Hepatocyte (in vitro differentiated cells): ENCODE results near the gene TEX50. TPM values are rescaled to one million over a fixed set of nuclear protein-coding genes. Genes with fewer than 3 reads are reported as not detected.
"Not testable (repeated sequence)": the region's sequence is repeated elsewhere in the genome, so short reads cannot be mapped to it uniquely, and the experiment has no call there.

Source experiments
- DNase-seq: peaks from one replicate; pipeline ENCODE4 v3.0.0-alpha.2; 2016; ENCODE audit warnings: low spot score
- H2AFZ ChIP-seq: fragments of 200-600 bp; sonication (generic); 2 replicates; pipeline ENCODE4 v1.6.0; 2016; ENCODE audit warnings: antibody characterized with exemption, mild to moderate bottlenecking
- H3K27ac ChIP-seq: fragments of 200-600 bp; sonication (generic); 2 replicates; pipeline ENCODE4 v1.5.1; 2016; ENCODE audit warnings: mild to moderate bottlenecking
- H3K27me3 ChIP-seq: fragments of 200-600 bp; sonication (generic); 2 replicates; pipeline ENCODE4 v1.6.1; 2016
- H3K36me3 ChIP-seq: fragments of 200-600 bp; sonication (generic); replicated peaks from 2 replicates; pipeline ENCODE4 v1.5.1; 2016; ENCODE audit warnings: low read depth; ENCODE audit not compliant: insufficient read depth
- H3K4me1 ChIP-seq: fragments of 200-600 bp; sonication (generic); 2 replicates; pipeline ENCODE4 v1.5.1; 2016; ENCODE audit warnings: mild to moderate bottlenecking, moderate library complexity; ENCODE audit not compliant: insufficient read depth
- H3K4me2 ChIP-seq: fragments of 200-600 bp; sonication (generic); 2 replicates; pipeline ENCODE4 v1.6.0; 2016
- H3K4me3 ChIP-seq: fragments of 200-600 bp; sonication (generic); 2 replicates; pipeline ENCODE4 v1.5.1; 2016; ENCODE audit warnings: mild to moderate bottlenecking
- H3K79me2 ChIP-seq: fragments of 200-600 bp; sonication (generic); 2 replicates; pipeline ENCODE4 v1.6.0; 2017; ENCODE audit warnings: mild to moderate bottlenecking
- H3K9me2 ChIP-seq: fragments of 200-600 bp; sonication (generic); replicated peaks from 2 replicates; pipeline ENCODE4 v1.6.0; 2017; ENCODE audit warnings: mild to moderate bottlenecking; ENCODE audit not compliant: insufficient read depth
- H3K9me3 ChIP-seq: fragments of 200-600 bp; sonication (generic); 2 replicates; pipeline ENCODE4 v1.5.1; 2016; ENCODE audit warnings: low read depth, mild to moderate bottlenecking
- H4K20me1 ChIP-seq: fragments of 200-600 bp; sonication (generic); 2 replicates; pipeline ENCODE4 v1.6.0; 2016; ENCODE audit warnings: mild to moderate bottlenecking; ENCODE audit not compliant: insufficient read depth, poor library complexity, severe bottlenecking
- CTCF ChIP-seq: fragments of 200-600 bp; sonication (generic); IDR thresholded peaks from 2 replicates; pipeline ENCODE4 v1.5.1; 2016; ENCODE audit warnings: antibody characterized with exemption, mild to moderate bottlenecking; ENCODE audit not compliant: poor library complexity
- EZH2 ChIP-seq: fragments of 200-600 bp; sonication (generic); IDR thresholded peaks from 2 replicates; pipeline ENCODE4 v1.6.1; 2016; ENCODE audit warnings: antibody characterized with exemption, mild to moderate bottlenecking, borderline replicate concordance
- EZH2phosphoT487 ChIP-seq: fragments of 200-600 bp; sonication (generic); IDR thresholded peaks from one replicate; pipeline ENCODE4 v1.6.1; 2018; ENCODE audit warnings: antibody characterized with exemption, mild to moderate bottlenecking, low read depth, moderate library complexity; ENCODE audit not compliant: unreplicated experiment, severe bottlenecking
- WGBS: methylation state at CpG from one replicate; pipeline ENCODE4 v1.1.6; 2016; ENCODE audit warnings: low lambda C conversion rate; ENCODE audit errors: missing lambda C conversion rate; 5-methylcytosine and 5-hydroxymethylcytosine counted together
- polyA plus RNA-seq: library from polyadenylated mRNA; unstranded; fragments of >200 nt; fragmentation: Nextera tagmentation; extraction: Ambion mirVana; gene quantifications from 2 replicates; pipeline ENCODE4 v1.2.1, GENCODE V29; 2016
- total RNA-seq: library from RNA; depleted of rRNA; stranded (reverse); fragments of >200 nt; gene quantifications from 2 replicates; pipeline ENCODE4 v1.2.3, GENCODE V29; 2014

Gene TEX50
- total and polyA plus RNA-seq, 2 experiments from 2014 or later, result not detected

- DNase-seq, result no peak
- H3K4me2 ChIP-seq, result no peak overlapping the region
- H3K4me3 ChIP-seq, result no peak overlapping the region
- no peaks in the 10 kb centered on the region for H3K36me3 ChIP-seq
- H3K4me1 ChIP-seq, result no peaks in the 10 kb centered on the region
- no peak overlapping the region for H3K27ac ChIP-seq
- no peaks in the 10 kb centered on the region for H3K9me2 ChIP-seq
- no peaks in the 10 kb centered on the region for H3K9me3 ChIP-seq
- H4K20me1 ChIP-seq, result no peaks in the 10 kb centered on the region
- WGBS, result 67% methylated on average over 1 of the region's 1 CpG
- no peak overlapping the region for H2AFZ ChIP-seq
- H3K79me2 ChIP-seq, result no peaks in the 10 kb centered on the region
- no peaks in the 10 kb centered on the region for H3K27me3 ChIP-seq
- TF ChIP-seq EZH2 (no peak), EZH2phosphoT487 (no peak), CTCF (no peak)
Observed at GRCh38 chr1:173661763-173662162, 26.6 kb downstream of the TEX50 start.

GRCh38 chr1:173663159-173663558 lies 28.0 kb downstream of the TEX50 start:
- H3K9me2 ChIP-seq, result no peaks in the 10 kb centered on the region
- H3K36me3 ChIP-seq, result no peaks in the 10 kb centered on the region
- WGBS, result 87% methylated on average over 3 of the region's 3 CpGs
- no peaks in the 10 kb centered on the region for H4K20me1 ChIP-seq
- no peak overlapping the region for H3K27ac ChIP-seq
- TF ChIP-seq CTCF, result no peak
- TF ChIP-seq EZH2, result no peak
- no peak for TF ChIP-seq EZH2phosphoT487
- H3K4me3 ChIP-seq, result no peak overlapping the region
- H3K27me3 ChIP-seq, result no peaks in the 10 kb centered on the region
- no peak overlapping the region for H3K4me2 ChIP-seq
- H3K79me2 ChIP-seq, result no peaks in the 10 kb centered on the region
- H3K9me3 ChIP-seq, result no peaks in the 10 kb centered on the region
- H3K4me1 ChIP-seq, result no peaks in the 10 kb centered on the region
- DNase-seq, result no peak
- H2AFZ ChIP-seq, result no peak overlapping the region

GRCh38 chr1:173666646-173667045 lies 31.5 kb downstream of the TEX50 start:
- no peaks in the 10 kb centered on the region for H3K79me2 ChIP-seq
- no peak for DNase-seq
- H3K27me3 ChIP-seq, result no peaks in the 10 kb centered on the region
- no peak for TF ChIP-seq EZH2phosphoT487
- TF ChIP-seq EZH2, result no peak
- no peak for TF ChIP-seq CTCF
- H3K4me3 ChIP-seq, result no peak overlapping the region
- no peaks in the 10 kb centered on the region for H4K20me1 ChIP-seq
- no peaks in the 10 kb centered on the region for H3K9me3 ChIP-seq
- no peaks in the 10 kb centered on the region for H3K4me1 ChIP-seq
- no peak overlapping the region for H2AFZ ChIP-seq
- H3K36me3 ChIP-seq, result no peaks in the 10 kb centered on the region
- no peak overlapping the region for H3K27ac ChIP-seq
- WGBS, result 90% methylated on average over 3 of the region's 3 CpGs
- H3K9me2 ChIP-seq, result no peaks in the 10 kb centered on the region
- H3K4me2 ChIP-seq, result no peak overlapping the region

GRCh38 chr1:173669491-173669941 lies 34.4 kb downstream of the TEX50 start, which contains the start of gene ANKRD45:
Gene ANKRD45 (minus strand): TSS chr1:173669851. CDS start chr1:173659418, 10,433 bp downstream.
- H3K36me3 ChIP-seq, result no peaks in the 10 kb centered on the region
- H4K20me1 ChIP-seq, result no peaks in the 10 kb centered on the region
- 33% methylated on average over 31 of the region's 33 CpGs for WGBS
- peak; percentile 57 for DNase-seq
- H3K27me3 ChIP-seq, result no peaks in the 10 kb centered on the region
- no peaks in the 10 kb centered on the region for H3K9me2 ChIP-seq
- no peak within 1 kb of the TSS for H3K4me3 ChIP-seq
- H3K79me2 ChIP-seq, result no peaks in the 10 kb centered on the region
- no peaks in the 10 kb centered on the region for H3K9me3 ChIP-seq
- H3K4me2 ChIP-seq, result peak within 1 kb of the TSS; percentile 69
- TF ChIP-seq CTCF, result no peak
- no peak for TF ChIP-seq EZH2
- TF ChIP-seq EZH2phosphoT487, result no peak
- H2AFZ ChIP-seq, result no peak within 1 kb of the TSS
- H3K4me1 ChIP-seq, result no peaks in the 10 kb centered on the region
- no peak within 1 kb of the TSS for H3K27ac ChIP-seq

GRCh38 chr1:173674496-173674895 lies 39.4 kb downstream of the TEX50 start:
- not testable (repeated sequence) for H3K4me2 ChIP-seq, H3K27ac ChIP-seq, H2AFZ ChIP-seq, H3K9me3 ChIP-seq, H3K4me1 ChIP-seq, H3K27me3 ChIP-seq, H3K36me3 ChIP-seq, H3K9me2 ChIP-seq, H3K4me3 ChIP-seq, DNase-seq, H3K79me2 ChIP-seq, H4K20me1 ChIP-seq
- WGBS, result 79% methylated on average over 2 of the region's 2 CpGs

- not testable (repeated sequence) for H3K27ac ChIP-seq, H3K79me2 ChIP-seq, H3K36me3 ChIP-seq, H2AFZ ChIP-seq, H4K20me1 ChIP-seq, H3K4me1 ChIP-seq, DNase-seq, H3K27me3 ChIP-seq, H3K9me2 ChIP-seq, H3K4me2 ChIP-seq, H3K4me3 ChIP-seq, H3K9me3 ChIP-seq
- WGBS, result 93% methylated on average over 5 of the region's 5 CpGs
Observed at GRCh38 chr1:173680152-173680551, 45.0 kb downstream of the TEX50 start.
